Measurements from ENCODE around the gene SLC16A2. TPM values are rescaled to one million over a fixed set of nuclear protein-coding genes. Genes with fewer than 3 reads are reported as not detected.

The SLC16A2 gene
- total RNA-seq, 1 experiment from 2014 or later, result 34.5 TPM

DNA sequence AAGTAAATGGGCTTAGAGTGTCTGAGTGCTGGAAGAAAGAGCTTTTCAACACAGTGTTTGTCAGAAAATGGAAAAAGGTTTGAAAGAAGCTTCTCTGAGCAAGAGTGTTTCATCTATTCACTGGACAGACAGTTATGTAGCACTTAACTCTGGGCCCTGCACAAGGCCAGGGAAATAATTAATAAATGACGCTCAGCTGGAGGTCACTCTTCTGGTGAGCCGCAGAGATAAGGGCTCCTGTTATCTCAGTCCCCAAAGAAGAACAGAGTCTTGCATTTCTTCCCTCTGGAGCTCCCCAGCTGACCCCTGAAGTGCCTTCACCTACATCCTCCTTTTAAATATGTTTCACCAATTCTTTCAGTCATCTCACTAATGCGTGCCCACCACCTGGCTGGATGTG lies 90.4 kb downstream of the SLC16A2 start:
- Histone ChIP-seq H3K9me3 (ENCODE audit: control insufficient read depth, insufficient read depth, low read depth, low read length) (peaks cover under 1% of the 10 kb centered on the region; the same call in 1 of the 2 replicates), H3K36me3 (ENCODE audit: control insufficient read depth, insufficient read depth, low read length) (no peaks in the 10 kb centered on the region), H3K27ac (ENCODE audit: low read length) (no peak overlapping the region), H3K4me3 (ENCODE audit: low read depth in 2 of 2, low read length in 2 of 2) (no peak overlapping the region), H3K27me3 (ENCODE audit: control insufficient read depth, insufficient read depth, low read length) (no peaks in the 10 kb centered on the region), H3K4me1 (ENCODE audit: control insufficient read depth, insufficient read depth, low read length) (no peaks in the 10 kb centered on the region)
- POLR2A ChIA-PET, result no interaction called here
- CTCF ChIA-PET, result no interaction called here
- no peak for ATAC-seq
- TF ChIP-seq TCF7L2 (IDR thresholded peaks at IDR 0.05; ENCODE audit: low read depth, low read length), result no peak
- TF ChIP-seq, protein P1, sequence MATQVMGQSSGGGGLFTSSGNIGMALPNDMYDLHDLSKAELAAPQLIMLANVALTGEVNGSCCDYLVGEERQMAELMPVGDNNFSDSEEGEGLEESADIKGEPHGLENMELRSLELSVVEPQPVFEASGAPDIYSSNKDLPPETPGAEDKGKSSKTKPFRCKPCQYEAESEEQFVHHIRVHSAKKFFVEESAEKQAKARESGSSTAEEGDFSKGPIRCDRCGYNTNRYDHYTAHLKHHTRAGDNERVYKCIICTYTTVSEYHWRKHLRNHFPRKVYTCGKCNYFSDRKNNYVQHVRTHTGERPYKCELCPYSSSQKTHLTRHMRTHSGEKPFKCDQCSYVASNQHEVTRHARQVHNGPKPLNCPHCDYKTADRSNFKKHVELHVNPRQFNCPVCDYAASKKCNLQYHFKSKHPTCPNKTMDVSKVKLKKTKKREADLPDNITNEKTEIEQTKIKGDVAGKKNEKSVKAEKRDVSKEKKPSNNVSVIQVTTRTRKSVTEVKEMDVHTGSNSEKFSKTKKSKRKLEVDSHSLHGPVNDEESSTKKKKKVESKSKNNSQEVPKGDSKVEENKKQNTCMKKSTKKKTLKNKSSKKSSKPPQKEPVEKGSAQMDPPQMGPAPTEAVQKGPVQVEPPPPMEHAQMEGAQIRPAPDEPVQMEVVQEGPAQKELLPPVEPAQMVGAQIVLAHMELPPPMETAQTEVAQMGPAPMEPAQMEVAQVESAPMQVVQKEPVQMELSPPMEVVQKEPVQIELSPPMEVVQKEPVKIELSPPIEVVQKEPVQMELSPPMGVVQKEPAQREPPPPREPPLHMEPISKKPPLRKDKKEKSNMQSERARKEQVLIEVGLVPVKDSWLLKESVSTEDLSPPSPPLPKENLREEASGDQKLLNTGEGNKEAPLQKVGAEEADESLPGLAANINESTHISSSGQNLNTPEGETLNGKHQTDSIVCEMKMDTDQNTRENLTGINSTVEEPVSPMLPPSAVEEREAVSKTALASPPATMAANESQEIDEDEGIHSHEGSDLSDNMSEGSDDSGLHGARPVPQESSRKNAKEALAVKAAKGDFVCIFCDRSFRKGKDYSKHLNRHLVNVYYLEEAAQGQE (IDR thresholded peaks at IDR 0.05; ENCODE audit: insufficient read depth in 1 of 2, low read depth in 2 of 2, low read length in 1 of 2), result no peak
- TF ChIP-seq, protein P2, sequence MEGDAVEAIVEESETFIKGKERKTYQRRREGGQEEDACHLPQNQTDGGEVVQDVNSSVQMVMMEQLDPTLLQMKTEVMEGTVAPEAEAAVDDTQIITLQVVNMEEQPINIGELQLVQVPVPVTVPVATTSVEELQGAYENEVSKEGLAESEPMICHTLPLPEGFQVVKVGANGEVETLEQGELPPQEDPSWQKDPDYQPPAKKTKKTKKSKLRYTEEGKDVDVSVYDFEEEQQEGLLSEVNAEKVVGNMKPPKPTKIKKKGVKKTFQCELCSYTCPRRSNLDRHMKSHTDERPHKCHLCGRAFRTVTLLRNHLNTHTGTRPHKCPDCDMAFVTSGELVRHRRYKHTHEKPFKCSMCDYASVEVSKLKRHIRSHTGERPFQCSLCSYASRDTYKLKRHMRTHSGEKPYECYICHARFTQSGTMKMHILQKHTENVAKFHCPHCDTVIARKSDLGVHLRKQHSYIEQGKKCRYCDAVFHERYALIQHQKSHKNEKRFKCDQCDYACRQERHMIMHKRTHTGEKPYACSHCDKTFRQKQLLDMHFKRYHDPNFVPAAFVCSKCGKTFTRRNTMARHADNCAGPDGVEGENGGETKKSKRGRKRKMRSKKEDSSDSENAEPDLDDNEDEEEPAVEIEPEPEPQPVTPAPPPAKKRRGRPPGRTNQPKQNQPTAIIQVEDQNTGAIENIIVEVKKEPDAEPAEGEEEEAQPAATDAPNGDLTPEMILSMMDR (IDR thresholded peaks at IDR 0.05), result no peak
- no peak for TF ChIP-seq POLR2AphosphoS5 (IDR thresholded peaks at IDR 0.05; ENCODE audit: low read depth, low read length)
- TF ChIP-seq SIN3A (IDR thresholded peaks at IDR 0.05; ENCODE audit: borderline replicate concordance, insufficient read depth, low read depth, low read length), result no peak
- no TSS peak for BruUV-seq (replicated peaks)
- in situ Hi-C loops (cut with HindIII; ENCODE audit: low pct_unique_long_range_greater_than_20kb, low sequenced_read_pairs) (no loop called here), intact Hi-C loops (cut with micrococcal nuclease; ENCODE audit: unreplicated experiment) (no loop called here)
- no peak for DNase-seq (ENCODE audit: low read depth, low spot score)

DNA sequence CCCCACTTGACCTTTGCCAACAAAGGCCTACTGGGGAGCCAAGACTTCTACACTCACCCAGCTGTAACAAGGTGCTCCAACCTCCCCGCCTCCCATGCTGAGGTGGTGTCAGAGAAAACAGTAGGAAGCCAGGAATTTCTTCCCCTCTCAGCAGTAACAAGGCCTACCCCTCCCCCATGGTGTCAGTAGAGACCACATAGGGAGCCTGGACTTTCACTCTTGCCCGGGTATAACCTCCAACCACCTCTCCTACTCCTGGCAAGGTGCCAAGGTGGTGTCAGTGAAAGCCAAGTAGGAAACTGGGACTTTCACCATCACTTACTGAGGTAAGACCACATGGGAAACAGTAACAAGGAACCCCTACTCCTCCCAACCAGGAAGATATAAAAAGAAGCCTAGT lies 93.1 kb downstream of the SLC16A2 start:
- DNase-seq (ENCODE audit: low read depth, low spot score) (no peak), ATAC-seq (no peak)
- TF ChIP-seq POLR2AphosphoS5 (IDR thresholded peaks at IDR 0.05; ENCODE audit: low read depth, low read length) (no peak), TCF7L2 (IDR thresholded peaks at IDR 0.05; ENCODE audit: low read depth, low read length) (no peak), SIN3A (IDR thresholded peaks at IDR 0.05; ENCODE audit: borderline replicate concordance, insufficient read depth, low read depth, low read length) (no peak)
- TF ChIP-seq, protein P1 (IDR thresholded peaks at IDR 0.05; ENCODE audit: insufficient read depth in 1 of 2, low read depth in 2 of 2, low read length in 1 of 2), result no peak
- TF ChIP-seq, protein P2 (IDR thresholded peaks at IDR 0.05), result no peak
- H3K4me3 ChIP-seq (ENCODE audit: low read depth in 2 of 2, low read length in 2 of 2), result no peak overlapping the region
- peaks cover 3% of the 10 kb centered on the region; the same call in 1 of the 2 replicates for H3K9me3 ChIP-seq (ENCODE audit: control insufficient read depth, insufficient read depth, low read depth, low read length)
- no peak overlapping the region for H3K27ac ChIP-seq (ENCODE audit: low read length)
- no TSS peak for BruUV-seq (replicated peaks)
- H3K27me3 ChIP-seq (ENCODE audit: control insufficient read depth, insufficient read depth, low read length), result no peaks in the 10 kb centered on the region
- no peaks in the 10 kb centered on the region for H3K4me1 ChIP-seq (ENCODE audit: control insufficient read depth, insufficient read depth, low read length)
- CTCF ChIA-PET, result no interaction called here
- POLR2A ChIA-PET, result no interaction called here
- in situ Hi-C loops (cut with HindIII; ENCODE audit: low pct_unique_long_range_greater_than_20kb, low sequenced_read_pairs) (no loop called here), intact Hi-C loops (cut with micrococcal nuclease; ENCODE audit: unreplicated experiment) (no loop called here)
- H3K36me3 ChIP-seq (ENCODE audit: control insufficient read depth, insufficient read depth, low read length), result no peaks in the 10 kb centered on the region

All from Panc1 (cell line).